NCI-H774 (cell line): Measurements from ENCODE around the gene MME.
"Not testable (repeated sequence)": the region's sequence is repeated elsewhere in the genome, so short reads cannot be mapped to it uniquely, and the experiment has no call there.

ENCODE experiments used
- DNase-seq: peaks from one replicate; lab custom pipeline; 2025; lab: John Stamatoyannopoulos, UW

The MME gene

GRCh38 chr3:155193868-155194267 is 113.7 kb downstream of the MME start:
- DNase-seq = no peak

GRCh38 chr3:155194973-155195957 is 115.1 kb downstream of the MME start:
- no peak for DNase-seq

- DNase-seq = no peak
Measured at GRCh38 chr3:155196131-155197021, 116.3 kb downstream of the MME start.

- no peak for DNase-seq
Measured at GRCh38 chr3:155197786-155198185, 117.7 kb downstream of the MME start.

GRCh38 chr3:155202626-155203025 is 122.5 kb downstream of the MME start:
- no peak for DNase-seq

GRCh38 chr3:155204851-155205250 is 124.7 kb downstream of the MME start:
- DNase-seq = no peak

GRCh38 chr3:155208183-155208800 is 128.2 kb downstream of the MME start:
- no peak for DNase-seq

- DNase-seq = no peak
Measured at GRCh38 chr3:155210736-155211135, 130.6 kb downstream of the MME start.

GRCh38 chr3:155211266-155211665 is 131.1 kb downstream of the MME start:
- no peak for DNase-seq

GRCh38 chr3:155211940-155212339 is 131.8 kb downstream of the MME start:
- no peak for DNase-seq

- DNase-seq = not testable (repeated sequence)
Measured at GRCh38 chr3:155216007-155216406, 135.9 kb downstream of the MME start.

- no peak for DNase-seq
Measured at GRCh38 chr3:155217591-155217990, 137.5 kb downstream of the MME start.

GRCh38 chr3:155218462-155218861 is 138.3 kb downstream of the MME start:
- DNase-seq = no peak

GRCh38 chr3:155219106-155219505 is 139.0 kb downstream of the MME start:
- DNase-seq = no peak

- no peak for DNase-seq
Measured at GRCh38 chr3:155225417-155225816, 145.3 kb downstream of the MME start.

GRCh38 chr3:155227141-155227540 is 147.0 kb downstream of the MME start:
- DNase-seq = no peak

GRCh38 chr3:155228676-155229075 is 148.6 kb downstream of the MME start:
- DNase-seq = no peak

- no peak for DNase-seq
Measured at GRCh38 chr3:155229086-155229485, 149.0 kb downstream of the MME start.

- DNase-seq = no peak
Measured at GRCh38 chr3:155230382-155230781, 150.3 kb downstream of the MME start.

- no peak for DNase-seq
Measured at GRCh38 chr3:155231792-155232191, 151.7 kb downstream of the MME start.

GRCh38 chr3:155232605-155233004 is 152.5 kb downstream of the MME start:
- peak; percentile 33 for DNase-seq

GRCh38 chr3:155233213-155233612 is 153.1 kb downstream of the MME start:
- peak; percentile 42 for DNase-seq
